Uterus (tissue), 2 donors: ENCODE data around the gene KRT5.

ENCODE experiments used
- CTCF ChIP-seq, 4 experiments: fragments of 200-600 bp in 2 of 4; fragments of 450-650 bp in 2 of 4; sonication (generic) in 2 of 4; IDR thresholded peaks; one replicate each; pipeline ENCODE4 v1.5.1; 2016 to 2019; ENCODE audit warnings: antibody characterized with exemption in 4 of 4, mild to moderate bottlenecking in 2 of 4, moderate library complexity in 1 of 4
- POLR2A ChIP-seq, 2 donors: fragments of 450-650 bp; IDR thresholded peaks; one replicate each; pipeline ENCODE4 v1.6.1; 2016; ENCODE audit warnings: antibody characterized with exemption in 2 of 2, mild to moderate bottlenecking in 1 of 2, moderate library complexity in 1 of 2

GRCh38 chr12:52539821-52540173 is 19.6 kb upstream of the KRT5 start:
- TF ChIP-seq CTCF (IDR thresholded peaks at IDR 0.05) (no peak), POLR2A (IDR thresholded peaks at IDR 0.05) (no peak)
